Forelimb muscle (tissue), 1 donor: ENCODE measurements around the gene ABCA12. TPM values are rescaled to one million over a fixed set of nuclear protein-coding genes. Genes with fewer than 3 reads are reported as not detected.

Experiments
- DNase-seq: peaks from one replicate; pipeline ENCODE4 v3.0.0-alpha.2; 2013; ENCODE audit warnings: low read depth
- polyA plus RNA-seq: library from polyadenylated mRNA; unstranded; fragments of 120-200 nt; gene quantifications from one replicate; pipeline ENCODE4 v1.2.1, GENCODE V29; 2013; ENCODE audit not compliant: insufficient read length

The ABCA12 gene
- polyA plus RNA-seq, 1 donor = 0.03 TPM

DNA sequence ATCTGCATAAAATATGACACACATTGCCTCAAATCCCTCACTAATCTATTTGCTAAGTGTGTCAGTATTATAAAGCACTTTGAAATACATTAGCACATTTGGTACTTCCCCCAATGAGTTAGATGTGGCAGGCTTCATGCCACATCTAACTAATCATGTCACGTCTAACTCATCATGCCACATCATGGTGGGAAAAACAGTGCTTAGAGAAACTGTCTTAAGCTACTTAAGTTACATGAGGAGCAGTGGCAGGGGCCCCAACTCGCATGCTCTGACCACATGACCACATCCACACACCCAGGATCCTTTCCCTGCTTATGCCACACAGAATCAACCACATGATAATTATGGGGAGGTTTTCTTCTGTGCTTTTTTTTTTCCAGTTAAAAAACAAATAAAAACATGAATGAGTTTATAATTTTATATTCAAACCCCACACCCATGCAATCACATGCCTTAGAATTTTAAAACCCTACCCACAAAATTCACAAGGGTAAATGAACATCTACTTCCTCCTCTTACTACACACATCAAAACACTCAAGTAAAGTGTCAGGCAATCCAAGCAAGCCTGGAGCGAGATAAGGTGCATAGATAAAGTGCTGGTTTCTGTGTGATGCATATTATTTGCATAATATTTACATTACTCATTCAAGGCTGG is 1.6 kb downstream of the ABCA12 start:
- DNase-seq = no peak

DNA sequence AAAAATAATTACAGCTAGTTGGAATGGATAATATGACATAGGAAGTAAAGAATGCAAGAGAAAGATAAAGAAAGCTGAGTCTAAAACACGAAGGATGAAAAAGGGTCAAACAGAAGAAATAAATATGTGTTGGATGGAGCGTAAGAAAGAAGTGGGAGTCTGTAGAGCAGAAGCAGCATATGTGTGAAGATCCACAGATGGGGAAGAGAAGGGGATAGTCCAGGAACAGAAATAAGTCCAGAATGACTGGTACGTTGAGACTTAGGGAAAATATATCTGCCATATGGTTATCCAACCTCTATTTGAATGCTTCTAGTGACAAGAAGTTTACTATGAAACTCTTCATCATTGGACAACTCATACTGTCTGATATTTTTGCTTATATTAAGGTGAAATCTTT is 18.0 kb downstream of the ABCA12 start:
- DNase-seq = no peak

DNA sequence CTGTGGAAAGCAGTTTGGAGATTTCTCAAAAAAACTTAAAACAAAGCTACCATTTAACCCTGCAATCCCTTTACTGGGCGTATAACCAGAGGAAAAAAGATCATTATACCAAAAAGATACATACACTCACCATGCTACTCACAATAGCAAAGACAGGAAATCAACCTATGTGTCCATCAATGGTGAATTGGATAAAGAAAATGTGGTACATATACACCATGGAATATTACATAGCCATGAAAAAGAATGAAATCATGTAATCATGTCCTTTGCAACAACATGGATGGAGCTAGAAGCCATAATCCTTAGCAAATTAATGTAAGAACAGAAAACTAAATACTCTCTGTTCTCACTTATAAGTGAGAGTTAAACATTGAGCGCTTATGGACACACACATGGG is 18.6 kb downstream of the ABCA12 start:
- DNase-seq = no peak

DNA sequence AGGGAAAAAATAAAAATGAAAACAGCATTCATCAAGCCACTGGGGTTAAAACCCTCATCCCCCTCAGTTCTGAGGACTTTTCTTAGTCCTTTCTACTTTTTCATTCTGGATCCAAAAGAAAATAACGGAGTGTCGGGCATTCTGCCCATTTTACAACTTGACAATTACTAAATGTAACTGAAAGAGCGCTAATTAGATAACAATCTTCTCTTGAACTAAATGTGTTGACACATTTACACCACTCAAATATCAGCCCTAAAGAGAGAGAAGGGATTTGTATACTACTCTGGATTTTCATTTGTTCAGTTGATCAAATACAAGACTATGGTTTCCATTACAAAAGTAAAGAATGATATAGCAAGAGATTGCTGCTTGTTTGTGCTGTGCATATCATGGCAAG is 27.5 kb downstream of the ABCA12 start:
- DNase-seq = no peak

DNA sequence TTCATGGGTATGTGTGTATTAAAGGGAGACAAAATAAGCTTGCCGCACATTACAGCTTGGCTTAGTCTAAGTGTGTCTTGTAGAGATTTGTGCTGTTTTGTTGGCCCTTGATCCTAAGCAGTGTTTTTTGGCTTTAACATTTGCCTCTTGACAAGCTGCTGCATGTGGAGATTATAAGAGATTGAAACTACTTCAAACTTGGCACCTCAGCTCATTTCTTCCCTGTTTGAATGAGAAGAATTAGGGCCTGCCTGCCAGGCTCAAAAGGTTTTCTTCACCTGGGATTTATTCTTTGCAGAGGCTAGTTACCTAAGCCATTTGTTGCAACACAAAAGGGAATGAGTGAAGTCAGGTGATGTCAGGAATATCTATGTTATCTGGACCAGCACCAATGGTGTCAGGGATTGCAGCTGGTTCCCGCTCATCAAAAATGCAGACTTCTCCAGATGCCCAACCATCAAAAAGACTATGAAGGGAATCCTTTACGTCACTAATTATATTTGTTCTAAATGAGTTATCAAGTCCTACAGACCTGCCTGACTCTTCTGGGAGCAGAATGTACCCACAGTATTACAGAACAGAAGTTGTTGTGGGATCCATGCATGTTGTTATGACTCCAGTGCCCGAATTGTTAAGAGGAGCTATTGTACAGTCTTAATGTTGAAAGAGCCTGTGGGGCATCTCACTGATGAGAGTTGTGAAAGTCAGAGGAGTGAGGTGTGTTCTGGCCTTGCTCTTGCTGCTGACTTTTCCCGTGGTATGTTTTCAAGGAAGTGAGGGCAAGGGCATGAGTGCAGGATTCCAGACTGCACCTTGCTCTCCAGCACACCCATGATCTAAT is 31.0 kb downstream of the ABCA12 start:
- DNase-seq = no peak

DNA sequence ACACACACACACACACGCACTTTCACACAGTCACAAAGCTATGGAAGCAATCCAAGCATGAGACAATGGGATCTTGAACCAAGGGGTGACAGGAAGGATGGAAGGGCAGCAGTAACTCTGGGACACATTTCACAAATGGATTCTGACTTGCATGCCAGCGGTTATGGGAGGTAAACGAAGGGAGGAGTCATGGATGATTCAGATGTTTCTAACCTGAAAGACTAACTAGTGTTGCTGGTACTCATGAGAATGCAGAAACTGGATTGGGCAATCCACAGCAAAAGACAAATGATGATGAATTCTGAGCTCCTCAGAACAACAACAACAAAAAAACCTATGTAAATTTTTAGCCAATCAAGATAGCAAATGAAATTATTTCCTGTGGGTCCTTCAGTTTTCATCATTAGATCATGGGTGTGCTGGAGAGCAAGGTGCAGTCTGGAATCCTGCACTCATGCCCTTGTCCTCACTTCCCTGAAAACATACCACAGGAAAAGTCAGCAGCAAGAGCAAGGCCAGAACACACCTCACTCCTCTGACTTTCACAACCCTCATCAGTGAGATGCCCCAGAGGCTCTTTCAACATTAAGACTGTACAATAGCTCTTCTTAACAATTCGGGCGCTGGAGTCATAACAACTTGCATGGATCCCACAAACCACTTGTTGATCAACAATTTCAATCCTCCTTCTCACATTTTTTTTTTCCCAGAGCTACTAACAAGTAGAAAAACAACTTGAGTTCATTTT is 32.6 kb downstream of the ABCA12 start:
- no peak for DNase-seq

DNA sequence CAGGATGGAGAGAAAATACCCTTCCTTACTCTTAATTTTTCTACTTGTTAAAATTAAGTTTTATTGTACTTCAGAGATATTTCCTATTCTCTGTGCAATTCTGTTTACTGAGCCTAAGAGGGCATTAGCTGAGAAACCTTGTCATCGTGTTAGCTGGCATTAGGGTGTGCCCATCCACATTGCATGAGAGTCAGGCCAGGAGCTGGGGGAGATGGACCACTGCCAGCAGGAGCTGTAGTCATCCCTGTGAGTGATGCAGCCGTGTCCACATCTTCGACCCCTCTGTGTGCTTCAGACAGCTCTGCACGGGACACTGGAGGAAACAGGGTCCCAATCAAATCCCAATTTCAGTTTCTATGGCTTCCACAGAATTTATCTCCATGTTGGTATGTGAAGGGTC is 34.2 kb downstream of the ABCA12 start:
- no peak for DNase-seq

DNA sequence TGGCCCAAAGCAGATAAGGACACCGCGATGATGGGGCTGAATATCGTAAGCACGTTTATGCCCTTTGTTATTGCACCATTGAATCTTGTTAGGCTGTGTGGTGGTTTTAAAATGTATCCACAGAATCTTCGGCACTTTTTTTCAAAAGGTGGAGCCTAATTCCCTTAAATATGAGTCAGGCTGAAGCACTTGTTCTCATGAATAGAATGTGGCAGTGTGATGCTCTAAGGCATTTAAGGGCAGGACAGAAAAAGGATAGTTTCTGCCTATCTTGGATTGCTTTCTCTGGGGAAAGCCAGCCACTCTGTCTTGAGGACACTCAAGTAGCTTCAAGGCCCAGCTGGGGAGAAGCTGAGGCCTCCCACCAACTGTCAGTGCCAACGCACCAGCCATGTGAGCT is 39.6 kb downstream of the ABCA12 start:
- no peak for DNase-seq

DNA sequence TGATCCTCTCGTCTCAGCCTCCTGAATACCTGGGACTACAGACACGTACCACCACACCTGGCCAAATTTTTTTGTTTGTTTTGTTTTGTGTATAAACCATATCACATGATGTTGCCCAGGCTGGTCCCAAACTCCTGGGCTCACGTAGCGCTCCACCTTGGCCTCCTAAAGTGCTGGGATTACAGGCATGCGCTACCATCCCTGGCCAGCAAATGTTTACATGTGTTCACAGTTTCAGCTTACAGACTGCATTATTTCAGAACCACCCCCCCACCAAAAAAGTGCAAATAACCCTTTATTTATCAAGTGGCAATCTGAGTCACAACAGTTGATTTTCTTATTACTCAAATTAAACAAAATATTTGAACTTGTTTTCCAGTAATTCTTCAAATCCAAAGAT is 54.3 kb downstream of the ABCA12 start:
- DNase-seq = no peak

DNA sequence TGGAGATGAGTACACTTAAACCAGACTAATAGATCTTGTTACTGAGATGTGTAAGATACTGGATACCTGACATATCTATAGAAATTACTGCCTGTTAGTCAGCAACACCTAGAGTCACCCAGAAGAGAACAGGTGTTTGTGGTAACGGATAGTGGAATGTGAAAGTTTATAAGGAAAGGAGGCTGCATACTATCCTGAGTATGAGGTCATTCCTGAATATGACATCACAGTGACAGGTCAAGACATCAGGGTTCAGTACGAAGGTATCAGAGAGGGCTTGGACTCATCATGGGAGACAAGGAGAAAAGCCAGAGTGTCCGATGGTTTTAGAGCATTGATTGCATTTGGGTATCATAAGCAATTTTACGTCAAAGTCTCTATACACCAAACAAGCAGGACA is 55.3 kb downstream of the ABCA12 start:
- DNase-seq = no peak

DNA sequence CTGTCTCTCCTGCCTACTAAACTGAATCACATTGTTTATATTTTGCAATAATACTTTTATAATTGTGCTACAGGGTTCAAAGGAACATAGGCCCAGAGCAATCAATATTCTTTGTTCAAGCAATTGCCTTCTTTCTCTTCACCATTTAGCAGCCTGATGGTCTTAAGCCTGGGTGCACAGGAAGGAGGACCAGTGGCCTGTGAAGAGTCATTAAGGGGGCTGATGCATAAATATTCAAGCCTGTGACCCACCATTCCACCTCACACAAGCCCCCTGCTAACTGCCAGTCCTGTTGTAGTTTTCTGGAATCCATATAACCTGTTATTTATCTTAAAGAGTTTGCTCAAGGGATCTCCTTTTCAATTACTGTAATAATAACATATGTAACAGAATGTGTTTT is 56.0 kb downstream of the ABCA12 start:
- no peak for DNase-seq

DNA sequence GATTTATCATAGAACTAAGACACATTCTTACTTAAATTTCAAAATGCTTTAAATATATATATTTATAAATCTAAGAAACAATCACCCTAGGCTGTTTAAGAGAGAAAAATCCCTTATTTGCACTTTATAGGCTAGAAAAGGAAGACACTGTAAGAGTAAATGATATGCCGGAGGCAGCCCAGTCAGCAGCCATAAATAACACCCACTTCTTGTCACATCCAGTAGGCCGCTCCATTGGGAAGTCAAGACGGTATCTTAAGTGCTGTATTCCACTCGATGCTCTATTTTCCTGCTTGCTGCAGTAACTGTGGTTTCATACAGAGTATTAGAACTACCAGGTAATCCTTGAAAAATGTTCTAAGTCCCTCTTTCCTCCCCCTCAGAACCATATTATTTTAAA is 57.9 kb downstream of the ABCA12 start:
- no peak for DNase-seq

DNA sequence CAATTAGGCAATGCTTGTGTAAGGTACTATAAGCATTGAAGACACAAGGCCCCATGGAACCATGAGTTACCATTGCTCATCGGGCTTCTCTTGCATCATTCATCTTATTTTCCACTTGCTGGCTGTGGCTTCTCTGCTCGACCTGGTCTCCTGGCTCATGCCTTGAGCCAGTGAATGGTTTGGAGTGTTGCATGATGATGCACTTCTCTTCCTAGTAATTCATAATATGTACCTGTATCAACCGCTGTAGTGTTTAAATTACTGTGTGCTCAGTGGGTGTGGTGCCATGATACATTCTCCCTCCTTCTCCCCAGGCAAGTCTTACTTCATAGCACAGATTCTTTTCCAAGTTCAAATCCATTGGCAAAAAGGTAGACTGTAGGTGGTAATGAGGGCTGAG is 66.8 kb downstream of the ABCA12 start:
- no peak for DNase-seq

DNA sequence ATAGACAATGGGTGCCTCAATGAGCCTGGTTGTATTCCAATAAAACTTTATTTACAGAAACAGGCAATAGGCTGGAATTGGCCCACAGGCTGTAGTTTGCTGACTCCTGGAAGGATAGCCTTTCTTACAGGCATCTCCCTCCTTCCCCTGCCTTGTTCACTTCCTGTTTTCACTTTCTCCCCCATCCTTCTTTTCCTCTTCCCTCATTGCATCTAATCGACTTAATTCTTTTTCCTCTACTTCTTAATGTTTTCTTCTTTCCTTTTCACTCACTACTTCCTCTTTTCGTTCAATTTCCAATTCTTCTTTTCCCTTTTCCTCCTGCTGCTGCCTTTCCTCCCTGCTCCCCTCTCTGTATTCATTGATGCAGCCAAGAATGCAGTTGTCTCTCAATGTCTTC is 70.0 kb downstream of the ABCA12 start:
- DNase-seq = no peak

DNA sequence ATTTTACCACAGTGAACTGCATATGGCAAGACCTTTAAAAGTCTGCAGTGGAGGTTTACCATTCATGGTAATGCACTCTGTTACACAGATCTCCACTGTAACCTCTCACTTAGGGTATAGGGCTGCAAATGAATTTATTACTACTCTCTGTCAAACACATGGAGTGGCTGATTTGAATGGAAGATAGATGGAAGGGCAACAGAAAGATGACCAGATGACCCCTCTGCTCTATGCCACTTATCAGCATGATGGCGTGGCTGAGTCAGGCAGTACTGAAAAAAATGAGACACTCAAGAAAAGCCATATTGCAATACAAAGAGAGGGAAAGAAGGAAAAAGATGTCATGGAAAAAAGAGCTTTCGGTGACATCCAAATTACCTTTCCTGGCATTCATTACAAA is 72.3 kb downstream of the ABCA12 start:
- DNase-seq = no peak

DNA sequence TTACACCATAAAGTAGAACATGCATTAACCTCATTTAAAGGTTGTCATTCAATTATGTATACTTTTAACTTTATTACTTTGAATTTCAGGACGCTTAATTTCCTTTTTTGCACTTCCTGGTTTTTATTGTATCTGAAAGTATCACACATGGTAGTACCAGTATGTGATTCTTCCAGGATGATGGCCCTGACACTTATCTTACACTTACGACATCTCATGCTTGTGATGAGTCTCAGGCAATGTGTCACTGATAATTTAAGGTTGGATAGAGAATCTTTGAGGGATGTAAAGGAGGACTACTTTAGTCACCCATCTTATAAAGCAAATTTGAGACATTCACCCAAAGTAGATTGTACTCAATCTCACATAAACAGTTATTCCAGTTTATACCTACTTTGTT is 74.9 kb downstream of the ABCA12 start:
- DNase-seq = no peak

DNA sequence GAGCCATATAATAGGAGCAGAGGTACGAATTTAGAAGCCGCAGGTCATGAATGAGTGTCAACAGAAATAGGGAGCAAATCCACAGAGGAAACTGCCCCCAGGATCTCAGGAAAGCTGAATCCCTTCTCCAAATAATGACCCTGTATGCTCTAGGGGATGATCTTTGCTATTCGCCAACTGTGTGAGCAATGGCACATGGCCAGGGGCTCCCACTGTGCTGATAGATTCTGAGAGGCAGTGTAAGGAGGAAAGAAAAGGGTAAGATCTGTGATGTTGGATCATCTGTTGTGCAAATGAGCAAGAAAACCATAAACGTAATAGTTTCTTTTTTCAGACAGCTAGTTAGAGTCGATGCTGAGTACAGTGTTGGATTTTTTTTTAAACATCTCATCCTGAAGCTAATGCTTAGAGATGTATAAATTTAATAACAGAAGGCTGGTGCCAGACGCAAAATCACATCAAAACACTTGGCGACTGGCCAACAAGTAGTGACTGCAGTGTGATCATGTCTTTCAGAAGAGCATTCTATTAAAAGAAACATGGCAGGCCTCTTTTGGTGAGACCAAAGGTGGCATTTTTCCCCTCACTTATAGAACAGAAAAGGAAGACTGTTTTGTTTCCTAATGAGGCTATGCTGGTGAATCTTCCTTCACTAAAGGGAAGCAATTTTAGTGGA is 77.4 kb downstream of the ABCA12 start:
- DNase-seq = no peak

DNA sequence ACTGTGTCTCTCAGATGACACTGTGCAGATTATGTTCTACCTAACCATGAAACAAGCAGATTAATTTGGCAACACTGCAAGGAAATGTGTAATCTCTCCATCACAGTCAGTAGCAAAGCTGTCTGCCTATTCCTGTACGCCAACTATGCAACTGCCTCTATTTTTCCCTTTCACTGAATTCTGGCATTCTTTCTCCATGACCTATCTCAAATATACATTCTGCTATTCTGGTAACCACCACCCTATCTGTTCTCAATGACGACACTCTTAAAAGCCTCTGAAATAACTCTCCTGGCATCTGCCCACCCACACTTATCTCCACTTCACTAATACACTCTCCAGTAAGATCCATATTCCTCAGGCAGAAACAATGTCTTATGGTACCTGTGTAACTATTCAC is 78.7 kb downstream of the ABCA12 start:
- DNase-seq = no peak

DNA sequence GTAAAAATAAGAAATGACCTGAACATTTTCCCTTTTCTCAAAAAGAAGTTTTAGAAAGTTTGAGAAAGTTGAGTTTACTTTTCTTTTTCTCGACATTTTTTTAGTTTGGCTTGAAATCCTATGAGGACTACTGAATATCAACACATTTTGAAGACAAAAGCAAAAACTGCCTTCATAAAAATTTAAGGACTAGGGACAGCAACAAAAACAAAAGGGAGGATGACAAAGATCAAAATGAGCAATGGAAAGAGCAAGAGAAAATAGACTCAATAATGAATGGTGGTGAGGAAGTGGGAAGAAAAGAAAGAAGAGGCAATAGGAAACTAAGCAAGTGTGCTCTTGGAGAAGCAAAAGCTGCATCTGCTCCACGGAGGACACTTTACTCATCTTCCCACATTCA is 82.5 kb downstream of the ABCA12 start:
- no peak for DNase-seq

DNA sequence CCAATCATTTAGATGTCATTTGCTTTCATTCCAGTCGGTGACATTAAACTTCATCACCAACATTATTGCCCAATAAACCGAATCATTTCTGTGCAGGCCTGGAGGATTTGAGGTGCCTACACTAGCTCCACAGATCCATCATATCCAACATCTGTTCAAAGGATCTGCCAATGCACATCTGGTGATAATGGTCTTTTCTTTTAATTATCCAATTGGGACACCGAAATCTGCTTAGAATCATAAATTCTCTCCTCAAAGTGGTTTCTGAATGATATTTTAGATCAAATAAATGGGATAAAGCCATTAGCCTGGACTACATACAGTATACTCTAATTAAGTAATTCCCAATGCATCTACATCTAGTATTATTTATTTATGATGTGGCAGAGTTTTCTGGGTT is 85.6 kb downstream of the ABCA12 start:
- no peak for DNase-seq

DNA sequence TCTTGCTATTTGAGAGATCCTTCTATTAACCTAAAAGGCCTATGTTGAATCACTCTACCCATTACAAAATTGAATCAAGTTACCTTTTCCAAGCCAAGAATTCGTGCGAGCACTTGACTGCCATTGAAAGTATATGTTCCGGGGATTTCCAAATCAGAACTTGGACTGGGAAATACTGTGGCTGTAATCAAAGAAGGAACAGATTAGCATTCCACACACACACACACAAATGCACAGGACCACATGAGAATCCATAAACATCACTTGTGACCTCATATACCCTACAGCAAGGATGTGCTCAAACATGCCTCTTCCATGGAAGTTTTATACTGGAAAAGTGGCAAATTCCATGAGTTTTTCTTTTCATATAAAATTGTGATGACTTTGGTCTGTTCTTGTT is 86.0 kb downstream of the ABCA12 start:
- no peak for DNase-seq

DNA sequence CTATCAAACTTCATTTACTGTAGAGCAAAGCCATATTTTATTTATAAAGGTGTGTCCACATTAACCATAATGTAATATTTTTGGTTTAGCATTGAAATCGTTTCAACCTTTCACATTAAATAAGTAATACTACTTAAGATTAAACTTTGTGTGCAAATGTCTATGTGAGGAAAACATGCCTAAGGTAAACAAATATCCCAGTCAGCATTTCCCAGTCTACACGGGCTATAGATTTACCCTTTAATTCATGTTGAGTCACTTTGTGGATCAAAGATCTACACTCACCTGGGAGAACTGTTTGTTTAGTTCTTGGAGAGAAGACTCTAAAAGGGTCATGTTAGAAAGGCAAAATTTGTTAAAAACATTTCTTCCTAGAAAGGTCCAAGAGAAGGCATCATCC is 89.1 kb downstream of the ABCA12 start:
- no peak for DNase-seq
